Measurements from ENCODE around the gene CALHM4. TPM values are rescaled to one million over a fixed set of nuclear protein-coding genes. Genes with fewer than 3 reads are reported as not detected.

Gene CALHM4
- total and polyA plus RNA-seq, 2 experiments from 2014 or later: not detected

GRCh38 chr6:116578335-116578734, 24.8 kb downstream of the CALHM4 start:
- H4K20me1 ChIP-seq (ENCODE audit: insufficient read depth, poor library complexity, severe bottlenecking): peaks cover 8% of the 10 kb centered on the region
- H3K9me3 ChIP-seq (ENCODE audit: low read depth): no peaks in the 10 kb centered on the region
- peaks cover 5% of the 10 kb centered on the region for H3K4me1 ChIP-seq (ENCODE audit: insufficient read depth)
- H3K4me3 ChIP-seq: no peak overlapping the region
- no peaks in the 10 kb centered on the region for H3K27me3 ChIP-seq
- no peak overlapping the region for H3K27ac ChIP-seq
- H3K9me2 ChIP-seq (replicated peaks; ENCODE audit: insufficient read depth): no peaks in the 10 kb centered on the region
- TF ChIP-seq EZH2 (IDR thresholded peaks at IDR 0.05; ENCODE audit: borderline replicate concordance): no peak
- no peak for TF ChIP-seq EZH2phosphoT487 (IDR thresholded peaks at IDR 0.05; ENCODE audit: low read depth, severe bottlenecking, unreplicated experiment)
- no peak for TF ChIP-seq CTCF (IDR thresholded peaks at IDR 0.05; ENCODE audit: poor library complexity)
- no peak overlapping the region for H2AFZ ChIP-seq
- no peaks in the 10 kb centered on the region for H3K36me3 ChIP-seq (replicated peaks; ENCODE audit: insufficient read depth, low read depth)
- H3K79me2 ChIP-seq: peaks cover 66% of the 10 kb centered on the region
- H3K4me2 ChIP-seq: no peak overlapping the region
- DNase-seq (ENCODE audit: low spot score): no peak

- no peaks in the 10 kb centered on the region for H3K4me1 ChIP-seq (ENCODE audit: insufficient read depth)
- WGBS (ENCODE audit: low lambda C conversion rate, missing lambda C conversion rate): 88% methylated on average over 1 of the region's 1 CpG
- TF ChIP-seq CTCF (IDR thresholded peaks at IDR 0.05; ENCODE audit: poor library complexity) (no peak), EZH2phosphoT487 (IDR thresholded peaks at IDR 0.05; ENCODE audit: low read depth, severe bottlenecking, unreplicated experiment) (no peak), EZH2 (IDR thresholded peaks at IDR 0.05; ENCODE audit: borderline replicate concordance) (no peak)
- H3K36me3 ChIP-seq (replicated peaks; ENCODE audit: insufficient read depth, low read depth): no peaks in the 10 kb centered on the region
- H3K4me2 ChIP-seq: no peak overlapping the region
- DNase-seq (ENCODE audit: low spot score): peak; percentile 21
- no peaks in the 10 kb centered on the region for H3K9me2 ChIP-seq (replicated peaks; ENCODE audit: insufficient read depth)
- H3K9me3 ChIP-seq (ENCODE audit: low read depth): no peaks in the 10 kb centered on the region
- H4K20me1 ChIP-seq (ENCODE audit: insufficient read depth, poor library complexity, severe bottlenecking): peaks cover 3% of the 10 kb centered on the region
- H3K79me2 ChIP-seq: peaks cover 58% of the 10 kb centered on the region
- H3K27ac ChIP-seq: no peak overlapping the region
- H3K27me3 ChIP-seq: no peaks in the 10 kb centered on the region
- H3K4me3 ChIP-seq: no peak overlapping the region
- H2AFZ ChIP-seq: no peak overlapping the region
Measured at GRCh38 chr6:116579143-116579542, 25.6 kb downstream of the CALHM4 start.

DNA sequence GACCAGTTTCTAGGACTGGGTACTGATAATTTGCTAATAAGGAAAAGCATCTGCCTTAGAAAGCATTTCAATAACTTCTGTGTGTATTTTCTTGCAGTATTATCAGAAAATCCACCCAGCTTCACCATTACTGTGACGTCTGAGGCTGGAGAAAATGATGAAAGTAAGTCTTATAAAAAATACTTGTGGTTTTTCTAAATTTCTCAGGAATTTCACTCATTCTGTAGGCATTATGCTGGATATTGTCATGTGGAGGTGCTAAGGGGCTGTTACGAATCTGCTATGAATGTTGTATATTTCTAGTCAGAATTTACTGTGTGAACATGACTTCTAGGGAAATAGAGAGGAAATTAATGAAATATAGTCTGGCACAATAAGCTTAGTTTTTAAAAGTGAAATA, 26.6 kb downstream of the CALHM4 start:
- WGBS (ENCODE audit: low lambda C conversion rate, missing lambda C conversion rate): 77% methylated on average over 2 of the region's 2 CpGs
- H2AFZ ChIP-seq: no peak overlapping the region
- TF ChIP-seq EZH2phosphoT487 (IDR thresholded peaks at IDR 0.05; ENCODE audit: low read depth, severe bottlenecking, unreplicated experiment) (no peak), CTCF (IDR thresholded peaks at IDR 0.05; ENCODE audit: poor library complexity) (no peak), EZH2 (IDR thresholded peaks at IDR 0.05; ENCODE audit: borderline replicate concordance) (no peak)
- H3K4me1 ChIP-seq (ENCODE audit: insufficient read depth): no peaks in the 10 kb centered on the region
- no peaks in the 10 kb centered on the region for H3K36me3 ChIP-seq (replicated peaks; ENCODE audit: insufficient read depth, low read depth)
- no peak overlapping the region for H3K27ac ChIP-seq
- no peaks in the 10 kb centered on the region for H3K27me3 ChIP-seq
- H3K79me2 ChIP-seq: peaks cover 47% of the 10 kb centered on the region
- H3K9me3 ChIP-seq (ENCODE audit: low read depth): no peaks in the 10 kb centered on the region
- no peaks in the 10 kb centered on the region for H3K9me2 ChIP-seq (replicated peaks; ENCODE audit: insufficient read depth)
- no peak for DNase-seq (ENCODE audit: low spot score)
- no peak overlapping the region for H3K4me2 ChIP-seq
- H4K20me1 ChIP-seq (ENCODE audit: insufficient read depth, poor library complexity, severe bottlenecking): peaks cover 3% of the 10 kb centered on the region
- H3K4me3 ChIP-seq: no peak overlapping the region

- Histone ChIP-seq H3K27me3 (no peaks in the 10 kb centered on the region), H2AFZ (no peak overlapping the region), H3K79me2 (no peaks in the 10 kb centered on the region), H3K9me3 (ENCODE audit: low read depth) (no peaks in the 10 kb centered on the region), H3K9me2 (replicated peaks; ENCODE audit: insufficient read depth) (no peaks in the 10 kb centered on the region), H3K4me3 (no peak overlapping the region), H3K4me2 (no peak overlapping the region), H3K36me3 (replicated peaks; ENCODE audit: insufficient read depth, low read depth) (no peaks in the 10 kb centered on the region), H3K27ac (no peak overlapping the region), H3K4me1 (ENCODE audit: insufficient read depth) (no peaks in the 10 kb centered on the region), H4K20me1 (ENCODE audit: insufficient read depth, poor library complexity, severe bottlenecking) (peaks cover 3% of the 10 kb centered on the region)
- TF ChIP-seq CTCF (IDR thresholded peaks at IDR 0.05; ENCODE audit: poor library complexity) (no peak), EZH2 (IDR thresholded peaks at IDR 0.05; ENCODE audit: borderline replicate concordance) (no peak)
- DNase-seq (ENCODE audit: low spot score): no peak
Measured at GRCh38 chr6:116586276-116586675, 32.7 kb downstream of the CALHM4 start.
